ENCODE results near the gene LETM1. TPM values are rescaled to one million over a fixed set of nuclear protein-coding genes. Genes with fewer than 3 reads are reported as not detected.
A peak's percentile ranks its signal among the peaks of the same experiment; 100 is the strongest.

The LETM1 gene
- total and polyA plus RNA-seq, 2 of the 13 experiments (the other 11 are each of a cell fraction or from before 2014, with no cell fraction given), result 9.7 to 41.6 TPM

GRCh38 chr4:1762264-1763010, 93.5 kb downstream of the LETM1 start (continued):
- TF ChIP-seq NFAT5 (CRISPR knock-in tag; IDR thresholded peaks at IDR 0.05) (no peak; the same call in 1 of the 2 replicates), SP2 (CRISPR knock-in tag; IDR thresholded peaks at IDR 0.05) (no peak), NFKB2 (CRISPR knock-in tag; IDR thresholded peaks at IDR 0.05; ENCODE audit: borderline replicate concordance) (0 out of 2 replicates have a peak, but pooled peaks have one; percentile 15), POGK (CRISPR knock-in tag; conservative IDR thresholded peaks at IDR 0.05) (no peak), UBTF (CRISPR knock-in tag; IDR thresholded peaks at IDR 0.05) (no peak), ZNF710 (CRISPR knock-in tag; IDR thresholded peaks at IDR 0.05; ENCODE audit: borderline replicate concordance) (peak; percentile 70; the same call in 1 of the 2 replicates), CHD2 (IDR thresholded peaks at IDR 0.05; ENCODE audit: low read depth, low read length) (no peak), HNF1A (IDR thresholded peaks at IDR 0.05; ENCODE audit: low read depth) (no peak), HNF1A (CRISPR knock-in tag; IDR thresholded peaks at IDR 0.05; ENCODE audit: borderline replicate concordance) (no peak), PHF21A (CRISPR knock-in tag; IDR thresholded peaks at IDR 0.05) (peak; percentile 42; the same call in 1 of the 2 replicates), GTF3A (CRISPR knock-in tag; conservative IDR thresholded peaks at IDR 0.05) (no peak), XBP1 (CRISPR knock-in tag; IDR thresholded peaks at IDR 0.05) (no peak)
